ENCODE data around the gene ZFC3H1.

Gene ZFC3H1

DNA sequence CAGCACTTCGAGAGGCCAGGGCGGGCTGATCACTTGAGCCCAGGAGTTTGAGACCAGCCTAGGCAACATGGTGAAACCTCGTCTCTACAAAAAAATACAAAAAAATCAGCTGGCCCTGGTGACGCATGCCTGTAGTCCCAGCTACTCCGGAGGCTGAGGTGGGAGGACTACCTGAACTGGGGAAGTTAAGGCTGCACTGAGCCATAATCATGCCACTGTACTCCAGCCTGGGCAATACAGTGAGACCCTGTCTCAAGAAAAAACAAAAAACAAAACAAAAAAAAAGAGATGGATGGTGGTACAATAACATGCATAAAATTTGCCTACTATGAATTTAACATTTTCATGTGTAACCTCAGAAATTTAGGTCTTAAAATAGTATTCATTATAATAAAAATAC is 2.6 kb upstream of the ZFC3H1 start (continued):
- TF ChIP-seq, protein P1, sequence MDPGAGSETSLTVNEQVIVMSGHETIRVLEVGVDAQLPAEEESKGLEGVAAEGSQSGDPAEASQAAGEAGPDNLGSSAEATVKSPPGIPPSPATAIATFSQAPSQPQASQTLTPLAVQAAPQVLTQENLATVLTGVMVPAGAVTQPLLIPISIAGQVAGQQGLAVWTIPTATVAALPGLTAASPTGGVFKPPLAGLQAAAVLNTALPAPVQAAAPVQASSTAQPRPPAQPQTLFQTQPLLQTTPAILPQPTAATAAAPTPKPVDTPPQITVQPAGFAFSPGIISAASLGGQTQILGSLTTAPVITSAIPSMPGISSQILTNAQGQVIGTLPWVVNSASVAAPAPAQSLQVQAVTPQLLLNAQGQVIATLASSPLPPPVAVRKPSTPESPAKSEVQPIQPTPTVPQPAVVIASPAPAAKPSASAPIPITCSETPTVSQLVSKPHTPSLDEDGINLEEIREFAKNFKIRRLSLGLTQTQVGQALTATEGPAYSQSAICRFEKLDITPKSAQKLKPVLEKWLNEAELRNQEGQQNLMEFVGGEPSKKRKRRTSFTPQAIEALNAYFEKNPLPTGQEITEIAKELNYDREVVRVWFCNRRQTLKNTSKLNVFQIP (CRISPR knock-in tag; IDR thresholded peaks at IDR 0.05; ENCODE audit: borderline replicate concordance, low read depth) = no peak
- TF ChIP-seq GLIS3 (CRISPR knock-in tag; IDR thresholded peaks at IDR 0.05) = no peak

DNA sequence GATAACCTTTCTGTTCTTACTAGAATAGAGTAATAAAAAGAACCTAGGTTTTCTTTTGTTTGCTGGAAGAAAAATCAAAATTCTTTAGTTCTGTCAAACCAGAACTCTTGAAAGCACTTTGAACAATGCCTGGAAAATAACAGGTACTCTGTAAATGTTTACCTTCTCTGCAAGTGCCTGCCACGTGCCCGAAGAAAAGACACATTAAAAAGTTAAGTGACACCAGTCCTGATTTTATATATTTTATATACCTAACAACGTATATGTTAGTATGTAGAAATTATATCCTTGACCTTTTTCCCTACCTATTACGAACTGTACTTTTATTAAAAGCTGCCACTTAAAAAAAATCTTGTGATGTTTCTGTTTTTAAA is 1.4 kb upstream of the ZFC3H1 start:
- ATAC-seq = no peak
- TF ChIP-seq, protein P2, sequence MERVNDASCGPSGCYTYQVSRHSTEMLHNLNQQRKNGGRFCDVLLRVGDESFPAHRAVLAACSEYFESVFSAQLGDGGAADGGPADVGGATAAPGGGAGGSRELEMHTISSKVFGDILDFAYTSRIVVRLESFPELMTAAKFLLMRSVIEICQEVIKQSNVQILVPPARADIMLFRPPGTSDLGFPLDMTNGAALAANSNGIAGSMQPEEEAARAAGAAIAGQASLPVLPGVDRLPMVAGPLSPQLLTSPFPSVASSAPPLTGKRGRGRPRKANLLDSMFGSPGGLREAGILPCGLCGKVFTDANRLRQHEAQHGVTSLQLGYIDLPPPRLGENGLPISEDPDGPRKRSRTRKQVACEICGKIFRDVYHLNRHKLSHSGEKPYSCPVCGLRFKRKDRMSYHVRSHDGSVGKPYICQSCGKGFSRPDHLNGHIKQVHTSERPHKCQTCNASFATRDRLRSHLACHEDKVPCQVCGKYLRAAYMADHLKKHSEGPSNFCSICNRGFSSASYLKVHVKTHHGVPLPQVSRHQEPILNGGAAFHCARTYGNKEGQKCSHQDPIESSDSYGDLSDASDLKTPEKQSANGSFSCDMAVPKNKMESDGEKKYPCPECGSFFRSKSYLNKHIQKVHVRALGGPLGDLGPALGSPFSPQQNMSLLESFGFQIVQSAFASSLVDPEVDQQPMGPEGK (CRISPR knock-in tag; IDR thresholded peaks at IDR 0.05; ENCODE audit: borderline replicate concordance) = no peak
- TF ChIP-seq ISL1 (CRISPR knock-in tag; IDR thresholded peaks at IDR 0.05) (no peak), GLIS3 (CRISPR knock-in tag; IDR thresholded peaks at IDR 0.05) (no peak), ZFP30 (CRISPR knock-in tag; IDR thresholded peaks at IDR 0.05) (no peak), ZNF70 (CRISPR knock-in tag; IDR thresholded peaks at IDR 0.05) (no peak), ZC3H10 (CRISPR knock-in tag; IDR thresholded peaks at IDR 0.05) (no peak), OSR1 (CRISPR knock-in tag; IDR thresholded peaks at IDR 0.05) (no peak), TCF4 (CRISPR knock-in tag; IDR thresholded peaks at IDR 0.05; ENCODE audit: borderline replicate concordance) (no peak), ZNF8 (CRISPR knock-in tag; IDR thresholded peaks at IDR 0.05) (no peak)
- TF ChIP-seq, protein P3, sequence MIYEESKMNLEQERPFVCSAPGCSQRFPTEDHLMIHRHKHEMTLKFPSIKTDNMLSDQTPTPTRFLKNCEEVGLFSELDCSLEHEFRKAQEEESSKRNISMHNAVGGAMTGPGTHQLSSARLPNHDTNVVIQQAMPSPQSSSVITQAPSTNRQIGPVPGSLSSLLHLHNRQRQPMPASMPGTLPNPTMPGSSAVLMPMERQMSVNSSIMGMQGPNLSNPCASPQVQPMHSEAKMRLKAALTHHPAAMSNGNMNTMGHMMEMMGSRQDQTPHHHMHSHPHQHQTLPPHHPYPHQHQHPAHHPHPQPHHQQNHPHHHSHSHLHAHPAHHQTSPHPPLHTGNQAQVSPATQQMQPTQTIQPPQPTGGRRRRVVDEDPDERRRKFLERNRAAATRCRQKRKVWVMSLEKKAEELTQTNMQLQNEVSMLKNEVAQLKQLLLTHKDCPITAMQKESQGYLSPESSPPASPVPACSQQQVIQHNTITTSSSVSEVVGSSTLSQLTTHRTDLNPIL (CRISPR knock-in tag; IDR thresholded peaks at IDR 0.05; ENCODE audit: low read depth) = no peak

DNA sequence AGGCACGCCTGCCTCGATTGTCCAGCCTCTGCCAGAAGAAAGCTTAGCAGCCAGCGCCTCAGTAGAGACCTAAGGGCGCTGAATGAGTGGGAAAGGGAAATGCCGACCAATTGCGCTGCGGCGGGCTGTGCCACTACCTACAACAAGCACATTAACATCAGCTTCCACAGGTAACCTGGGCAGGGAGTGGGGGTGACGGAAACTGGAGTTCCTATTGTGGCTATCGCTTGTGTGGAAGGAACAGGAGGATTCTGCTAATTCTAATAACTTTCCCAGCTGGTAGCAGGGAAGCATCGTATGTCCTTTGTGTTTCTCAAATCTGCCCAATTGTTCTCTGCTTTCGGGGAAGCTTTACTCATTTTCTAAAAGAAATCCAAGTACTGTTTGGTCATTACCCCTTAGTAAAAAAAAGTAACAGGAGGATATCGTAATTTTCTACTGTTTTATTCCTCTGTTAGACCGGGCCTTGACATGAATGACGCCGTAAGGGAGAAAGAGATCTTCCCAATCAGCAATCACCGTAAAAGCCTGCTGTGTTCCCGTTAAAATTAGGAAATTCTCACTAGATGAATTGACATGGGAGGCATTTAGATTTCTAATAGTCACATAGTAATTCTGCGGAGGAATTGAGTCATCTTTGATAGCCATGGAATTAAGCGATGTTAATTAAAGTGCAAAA is 902 bp upstream of the ZFC3H1 start:
- no peak for TF ChIP-seq ZNF70 (CRISPR knock-in tag; IDR thresholded peaks at IDR 0.05)
- TF ChIP-seq SNAI2 (CRISPR knock-in tag; IDR thresholded peaks at IDR 0.05) = no peak
- TF ChIP-seq GLIS3 (CRISPR knock-in tag; IDR thresholded peaks at IDR 0.05) = no peak
- no peak for TF ChIP-seq ISL1 (CRISPR knock-in tag; IDR thresholded peaks at IDR 0.05)
- no peak for TF ChIP-seq BACH2 (CRISPR knock-in tag; IDR thresholded peaks at IDR 0.05; ENCODE audit: borderline replicate concordance)
- TF ChIP-seq, protein P2 (CRISPR knock-in tag; IDR thresholded peaks at IDR 0.05; ENCODE audit: borderline replicate concordance) = no peak
- TF ChIP-seq ZFP3 (CRISPR knock-in tag; IDR thresholded peaks at IDR 0.05) = no peak
- TF ChIP-seq, protein P4, sequence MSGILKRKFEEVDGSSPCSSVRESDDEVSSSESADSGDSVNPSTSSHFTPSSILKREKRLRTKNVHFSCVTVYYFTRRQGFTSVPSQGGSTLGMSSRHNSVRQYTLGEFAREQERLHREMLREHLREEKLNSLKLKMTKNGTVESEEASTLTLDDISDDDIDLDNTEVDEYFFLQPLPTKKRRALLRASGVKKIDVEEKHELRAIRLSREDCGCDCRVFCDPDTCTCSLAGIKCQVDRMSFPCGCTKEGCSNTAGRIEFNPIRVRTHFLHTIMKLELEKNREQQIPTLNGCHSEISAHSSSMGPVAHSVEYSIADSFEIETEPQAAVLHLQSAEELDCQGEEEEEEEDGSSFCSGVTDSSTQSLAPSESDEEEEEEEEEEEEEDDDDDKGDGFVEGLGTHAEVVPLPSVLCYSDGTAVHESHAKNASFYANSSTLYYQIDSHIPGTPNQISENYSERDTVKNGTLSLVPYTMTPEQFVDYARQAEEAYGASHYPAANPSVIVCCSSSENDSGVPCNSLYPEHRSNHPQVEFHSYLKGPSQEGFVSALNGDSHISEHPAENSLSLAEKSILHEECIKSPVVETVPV (CRISPR knock-in tag; IDR thresholded peaks at IDR 0.05) = no peak
- TF ChIP-seq ZC3H10 (CRISPR knock-in tag; IDR thresholded peaks at IDR 0.05) = no peak
- no peak for TF ChIP-seq ZNF8 (CRISPR knock-in tag; IDR thresholded peaks at IDR 0.05)
- TF ChIP-seq ESRRG (CRISPR knock-in tag; IDR thresholded peaks at IDR 0.05) = no peak
- TF ChIP-seq, protein P5, sequence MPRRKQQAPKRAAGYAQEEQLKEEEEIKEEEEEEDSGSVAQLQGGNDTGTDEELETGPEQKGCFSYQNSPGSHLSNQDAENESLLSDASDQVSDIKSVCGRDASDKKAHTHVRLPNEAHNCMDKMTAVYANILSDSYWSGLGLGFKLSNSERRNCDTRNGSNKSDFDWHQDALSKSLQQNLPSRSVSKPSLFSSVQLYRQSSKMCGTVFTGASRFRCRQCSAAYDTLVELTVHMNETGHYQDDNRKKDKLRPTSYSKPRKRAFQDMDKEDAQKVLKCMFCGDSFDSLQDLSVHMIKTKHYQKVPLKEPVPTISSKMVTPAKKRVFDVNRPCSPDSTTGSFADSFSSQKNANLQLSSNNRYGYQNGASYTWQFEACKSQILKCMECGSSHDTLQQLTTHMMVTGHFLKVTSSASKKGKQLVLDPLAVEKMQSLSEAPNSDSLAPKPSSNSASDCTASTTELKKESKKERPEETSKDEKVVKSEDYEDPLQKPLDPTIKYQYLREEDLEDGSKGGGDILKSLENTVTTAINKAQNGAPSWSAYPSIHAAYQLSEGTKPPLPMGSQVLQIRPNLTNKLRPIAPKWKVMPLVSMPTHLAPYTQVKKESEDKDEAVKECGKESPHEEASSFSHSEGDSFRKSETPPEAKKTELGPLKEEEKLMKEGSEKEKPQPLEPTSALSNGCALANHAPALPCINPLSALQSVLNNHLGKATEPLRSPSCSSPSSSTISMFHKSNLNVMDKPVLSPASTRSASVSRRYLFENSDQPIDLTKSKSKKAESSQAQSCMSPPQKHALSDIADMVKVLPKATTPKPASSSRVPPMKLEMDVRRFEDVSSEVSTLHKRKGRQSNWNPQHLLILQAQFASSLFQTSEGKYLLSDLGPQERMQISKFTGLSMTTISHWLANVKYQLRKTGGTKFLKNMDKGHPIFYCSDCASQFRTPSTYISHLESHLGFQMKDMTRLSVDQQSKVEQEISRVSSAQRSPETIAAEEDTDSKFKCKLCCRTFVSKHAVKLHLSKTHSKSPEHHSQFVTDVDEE (CRISPR knock-in tag; IDR thresholded peaks at IDR 0.05) = no peak
- TF ChIP-seq CSDC2 (CRISPR knock-in tag; IDR thresholded peaks at IDR 0.05) = no peak
- TF ChIP-seq PPARA (CRISPR knock-in tag; IDR thresholded peaks at IDR 0.05; ENCODE audit: borderline replicate concordance) = no peak
- no peak for TF ChIP-seq ARNTL (CRISPR knock-in tag; IDR thresholded peaks at IDR 0.05; ENCODE audit: borderline replicate concordance, low read depth)
- TF ChIP-seq ZNF565 (CRISPR knock-in tag; conservative IDR thresholded peaks at IDR 0.05; ENCODE audit: low read depth) = no peak
- TF ChIP-seq, protein P3 (CRISPR knock-in tag; IDR thresholded peaks at IDR 0.05; ENCODE audit: low read depth) = no peak
- no peak; the same call in 2 of the 3 replicates for ATAC-seq

Measured in SK-N-SH treated with all-trans-retinoic acid at 6 μM for 48 hours (cell line).